GM19240 (cell line): ENCODE measurements around the gene RRP1B.

ENCODE experiments used
- DNase-seq: peaks from one replicate; pipeline ENCODE4 v3.0.0; 2011; ENCODE audit warnings: low spot score; ENCODE audit not compliant: insufficient read length

The RRP1B gene

GRCh38 chr21:43721206-43721605 lies 61.8 kb downstream of the RRP1B start:
- no peak for DNase-seq

GRCh38 chr21:43721939-43722338 lies 62.6 kb downstream of the RRP1B start:
- no peak for DNase-seq

GRCh38 chr21:43723648-43724047 lies 64.3 kb downstream of the RRP1B start:
- no peak for DNase-seq

GRCh38 chr21:43726686-43727518 lies 67.5 kb downstream of the RRP1B start:
- DNase-seq: no peak

- DNase-seq: no peak
These were observed 68.3 kb downstream of the RRP1B start for GRCh38 chr21:43727519-43728153.

GRCh38 chr21:43728154-43728466 lies 68.8 kb downstream of the RRP1B start:
- no peak for DNase-seq

GRCh38 chr21:43728467-43729390 lies 69.4 kb downstream of the RRP1B start:
- DNase-seq: peak; percentile 79

GRCh38 chr21:43731476-43731875 lies 72.1 kb downstream of the RRP1B start:
- no peak for DNase-seq

- DNase-seq: no peak
These were observed 72.7 kb downstream of the RRP1B start for GRCh38 chr21:43731891-43732711.

- DNase-seq: no peak
These were observed 73.7 kb downstream of the RRP1B start for GRCh38 chr21:43733060-43733459.

GRCh38 chr21:43733529-43734071 lies 74.2 kb downstream of the RRP1B start:
- DNase-seq: no peak

- no peak for DNase-seq
These were observed 75.0 kb downstream of the RRP1B start for GRCh38 chr21:43734131-43734927.

GRCh38 chr21:43734928-43735229 lies 75.5 kb downstream of the RRP1B start:
- DNase-seq: no peak

- no peak for DNase-seq
These were observed 76.1 kb downstream of the RRP1B start for GRCh38 chr21:43735236-43736091.

GRCh38 chr21:43736224-43736883 lies 77.0 kb downstream of the RRP1B start:
- DNase-seq: no peak

- no peak for DNase-seq
These were observed 78.0 kb downstream of the RRP1B start for GRCh38 chr21:43737158-43737950.

GRCh38 chr21:43739621-43740435 lies 80.5 kb downstream of the RRP1B start:
- no peak for DNase-seq
